GM19193 (cell line): ENCODE results near the gene BBOF1.

Experiments used
- POLR2A ChIP-seq: IDR thresholded peaks from 4 replicates; pipeline ENCODE4 v1.6.1; 2011; ENCODE audit not compliant: insufficient read depth, insufficient read length; ENCODE audit errors: extremely low read depth

The BBOF1 gene

DNA sequence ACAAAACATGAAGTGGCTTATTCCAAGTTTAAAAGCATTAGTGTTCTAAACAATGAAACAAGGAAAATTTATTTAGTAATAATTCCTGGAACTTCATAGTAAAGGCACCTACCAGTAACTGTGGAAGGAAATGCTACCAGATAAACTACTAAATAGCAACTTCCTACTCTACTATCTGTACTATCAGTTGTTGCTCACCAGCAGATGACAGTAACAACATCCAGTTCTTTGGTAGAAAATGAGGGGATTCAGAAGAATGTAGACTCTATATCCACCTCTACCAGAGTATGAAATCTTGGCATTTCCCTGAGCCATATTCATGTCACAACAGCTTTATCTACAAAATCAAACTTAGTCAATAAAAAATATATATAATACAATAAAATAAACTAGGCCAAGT lies 3.2 kb upstream of the BBOF1 start:
- TF ChIP-seq POLR2A, result no peak

DNA sequence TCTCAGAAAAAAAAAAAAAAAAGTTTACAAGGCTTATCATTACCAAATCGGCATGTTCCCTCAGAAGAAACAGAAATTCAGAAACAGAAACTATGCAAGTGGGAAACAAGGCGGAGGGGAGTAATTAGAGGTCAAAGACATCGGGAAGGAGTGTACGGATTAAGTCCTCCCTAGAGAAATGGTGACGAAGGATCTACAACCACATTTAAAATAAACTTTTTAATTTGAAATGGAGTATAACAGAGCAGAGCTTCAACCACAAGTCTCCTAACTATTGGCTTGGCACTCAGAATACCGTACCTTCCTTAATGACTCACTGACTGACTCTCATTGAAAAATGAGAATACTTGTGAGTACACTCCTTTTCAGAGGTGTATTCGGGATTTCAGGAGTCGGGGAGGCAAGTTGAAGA lies 969 bp upstream of the BBOF1 start:
- TF ChIP-seq POLR2A, result no peak

DNA sequence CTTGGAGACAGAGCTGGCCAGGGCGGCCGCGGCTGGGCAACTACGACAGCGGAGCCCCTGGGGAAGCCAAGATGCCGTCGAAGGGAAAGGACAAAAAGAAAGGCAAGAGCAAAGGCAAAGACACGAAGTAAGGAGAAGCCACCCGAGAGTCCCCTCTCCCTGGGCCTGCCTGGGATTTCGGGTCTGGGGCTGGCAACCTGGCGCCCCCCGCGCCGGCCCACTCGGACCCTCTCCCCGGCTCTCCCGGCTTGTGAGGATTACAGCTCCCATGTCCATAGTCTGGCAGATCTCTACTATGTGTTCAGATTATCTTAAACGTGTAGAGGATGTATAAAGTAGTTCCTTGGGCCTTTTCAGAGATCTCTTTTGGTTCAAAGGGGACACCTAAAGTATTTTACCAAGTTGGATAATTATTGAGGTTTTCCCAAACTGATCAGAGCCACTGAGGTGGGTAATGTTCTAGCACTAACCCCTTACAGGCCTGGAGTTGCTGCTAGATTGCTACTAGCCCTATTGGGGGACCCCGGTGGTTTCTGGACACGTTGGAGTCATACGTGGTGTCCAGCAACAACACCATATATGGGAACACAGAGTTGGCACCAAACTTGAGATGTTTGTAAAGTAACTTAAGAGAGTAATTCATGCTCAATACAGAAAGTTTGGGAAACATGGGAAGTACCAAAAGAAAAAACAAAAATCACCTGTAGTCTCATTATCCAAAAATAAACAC lies 424 bp downstream of the BBOF1 start:
- TF ChIP-seq POLR2A, result no peak

DNA sequence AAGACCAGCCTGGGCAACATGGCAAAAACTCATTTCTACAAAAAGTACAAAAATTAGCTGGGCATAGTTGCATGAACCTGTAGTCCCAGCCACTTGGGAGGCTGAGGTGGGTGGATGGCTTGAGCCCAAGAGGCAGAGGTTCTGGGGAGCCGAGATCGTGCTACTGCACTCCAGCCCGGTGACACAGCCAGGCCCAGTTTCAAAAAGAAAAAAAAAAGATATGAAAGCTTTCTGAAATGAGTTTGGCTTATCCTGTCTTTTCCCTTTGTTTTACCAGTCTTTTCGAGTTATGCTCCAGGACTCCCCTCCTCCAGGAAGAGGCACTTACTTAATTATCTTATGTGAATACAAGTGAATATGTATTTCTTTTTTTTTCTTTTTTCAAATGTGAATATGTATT lies 3.2 kb downstream of the BBOF1 start:
- TF ChIP-seq POLR2A, result no peak

DNA sequence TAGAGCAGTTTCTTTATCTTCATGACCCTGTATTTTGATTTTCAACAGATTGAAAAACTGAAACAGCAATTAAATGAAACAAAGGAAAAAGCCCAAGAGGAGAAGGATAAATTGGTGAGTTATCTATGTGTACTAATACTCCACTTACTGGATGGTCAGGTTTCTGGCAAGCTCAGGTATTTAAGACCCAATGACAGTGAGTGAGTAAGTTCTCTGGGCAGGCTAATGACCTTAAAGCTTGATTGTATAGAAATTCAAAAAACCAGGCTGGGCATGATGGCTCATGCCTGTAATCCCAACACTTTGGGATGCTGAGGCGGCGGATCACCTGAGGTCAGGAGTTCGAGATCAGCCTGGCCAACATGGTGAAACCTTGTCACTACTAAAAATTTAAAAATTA lies 10.0 kb downstream of the BBOF1 start:
- TF ChIP-seq POLR2A, result no peak

DNA sequence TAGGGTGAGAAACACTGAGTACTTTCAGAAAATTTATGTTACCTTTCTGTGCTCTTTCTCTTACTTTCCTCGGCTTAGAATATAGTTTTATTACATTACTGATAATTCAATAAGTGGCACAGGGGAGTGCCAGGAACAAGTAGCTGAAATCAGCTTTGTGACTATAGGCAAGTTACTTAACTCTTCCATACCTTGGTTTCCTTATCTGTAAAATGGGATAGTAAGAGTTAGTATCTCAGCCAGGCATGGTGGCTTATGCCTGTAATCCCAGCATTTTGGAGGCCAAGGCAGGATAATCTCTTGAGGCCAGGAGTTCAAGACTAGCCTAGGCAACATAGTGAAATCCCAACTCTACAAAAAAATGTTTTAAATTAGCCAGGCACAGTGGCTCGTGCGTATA lies 15.4 kb downstream of the BBOF1 start:
- TF ChIP-seq POLR2A, result no peak

DNA sequence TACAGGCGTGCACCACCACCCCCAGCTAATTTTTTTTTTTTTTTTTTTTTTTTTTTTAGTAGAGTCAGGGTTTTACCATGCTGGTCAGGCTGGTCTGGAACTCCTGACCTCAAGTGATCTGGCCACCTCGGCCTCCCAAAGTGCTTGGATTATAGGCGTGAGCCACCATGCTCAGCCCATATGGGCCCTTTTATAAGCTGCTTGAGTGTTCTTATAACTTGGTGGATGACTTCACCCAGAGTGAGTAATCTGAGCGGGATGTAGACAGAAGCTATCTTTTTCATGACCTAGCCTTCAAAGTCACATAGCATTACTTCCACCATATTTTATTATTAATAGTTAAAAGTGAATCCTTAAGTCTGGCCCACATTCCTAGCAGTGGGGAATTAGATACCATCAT lies 16.4 kb downstream of the BBOF1 start:
- no peak for TF ChIP-seq POLR2A

DNA sequence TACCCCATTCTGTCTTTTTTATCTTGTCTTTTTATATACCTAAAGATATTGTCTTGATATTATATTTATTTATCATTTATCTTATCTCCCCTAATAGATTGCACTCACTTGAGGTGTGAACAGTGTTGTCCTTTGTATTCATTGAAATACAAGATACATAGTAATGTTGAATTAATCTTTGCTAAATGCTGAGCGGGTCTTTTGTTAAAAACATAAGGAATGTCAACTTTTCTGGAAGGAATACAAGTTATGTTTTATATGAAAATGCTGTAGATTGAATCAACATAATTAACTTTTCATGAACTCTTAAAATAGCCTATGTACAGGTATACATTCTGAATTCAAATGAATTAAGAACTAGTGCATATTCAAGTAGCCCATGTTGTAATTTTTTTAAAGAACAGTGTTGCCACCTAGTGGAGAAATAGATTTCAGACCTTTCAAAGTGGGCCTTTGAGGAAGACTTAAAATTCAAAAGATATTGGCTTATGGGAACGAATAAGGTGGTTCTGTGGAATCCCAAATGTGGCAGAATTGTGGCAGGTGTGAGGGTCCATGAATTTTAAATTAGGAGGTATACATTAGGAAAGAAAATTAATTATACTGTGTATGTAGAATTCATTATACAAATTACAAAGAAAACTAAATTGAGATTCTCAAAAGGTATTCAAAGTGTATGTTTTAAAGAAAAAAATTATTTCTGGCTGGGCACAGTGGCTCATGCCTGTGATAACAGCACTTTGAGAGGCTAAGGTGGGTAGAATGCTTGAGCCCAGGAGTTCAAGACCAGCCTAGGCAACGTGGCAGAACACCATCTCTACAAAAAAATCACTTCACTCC lies 19.1 kb downstream of the BBOF1 start:
- no peak for TF ChIP-seq POLR2A

DNA sequence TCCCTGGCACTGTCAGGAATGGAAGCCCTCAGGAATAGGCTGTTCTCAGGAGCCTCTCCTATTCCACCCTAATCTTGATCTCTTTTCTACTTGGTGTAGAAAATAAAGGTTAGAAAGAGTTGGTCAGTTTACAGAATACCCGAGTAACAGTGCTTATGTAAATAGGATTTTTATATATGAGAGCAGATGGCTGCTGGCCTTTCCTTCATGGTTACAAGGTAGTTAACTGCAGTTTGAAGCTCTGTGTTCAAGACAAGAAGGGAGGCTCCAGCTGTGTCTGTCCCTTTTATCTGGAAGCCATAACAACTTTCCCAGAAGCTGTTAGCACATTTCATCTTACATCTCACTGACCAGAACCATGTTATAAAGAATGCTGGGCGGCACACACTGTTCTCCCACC lies 23.1 kb downstream of the BBOF1 start:
- no peak for TF ChIP-seq POLR2A

DNA sequence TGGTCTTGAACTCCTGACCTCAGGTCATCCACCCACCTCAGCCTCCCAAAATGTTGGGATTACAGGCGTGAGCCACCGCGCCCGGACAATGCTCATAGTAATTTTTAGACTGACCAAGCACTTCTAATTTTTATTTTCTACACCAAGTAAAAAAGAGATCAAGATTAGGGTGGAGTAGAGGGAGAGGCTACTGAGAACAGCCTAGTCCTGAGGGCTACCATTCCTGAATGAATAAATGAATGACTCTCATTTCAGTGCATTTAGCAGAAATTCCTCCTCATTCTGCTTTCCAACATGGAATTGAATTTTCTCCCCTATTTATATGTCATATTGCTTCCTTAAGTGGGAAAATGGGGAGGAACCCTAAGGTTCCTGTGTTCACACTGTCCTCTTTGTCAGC lies 26.4 kb downstream of the BBOF1 start:
- no peak for TF ChIP-seq POLR2A

DNA sequence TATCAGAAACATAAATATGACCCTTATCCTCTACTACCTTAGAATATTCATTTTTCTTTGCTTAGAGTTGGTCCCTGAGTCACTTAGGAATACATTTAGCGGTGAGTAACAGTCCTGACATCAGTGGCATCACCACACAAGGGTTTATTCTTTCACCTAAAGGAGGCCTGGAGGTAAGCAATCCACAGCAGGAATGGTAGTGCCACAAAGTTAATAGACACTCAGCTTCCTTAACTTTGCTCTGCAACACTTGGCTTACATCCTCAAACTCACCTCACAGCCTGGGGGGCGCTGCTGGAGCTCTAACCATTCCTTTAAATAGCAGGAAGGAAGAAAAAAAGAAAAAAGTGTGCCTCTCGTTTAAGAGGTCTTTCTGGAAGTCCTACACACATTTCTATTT lies 29.1 kb downstream of the BBOF1 start:
- no peak for TF ChIP-seq POLR2A

DNA sequence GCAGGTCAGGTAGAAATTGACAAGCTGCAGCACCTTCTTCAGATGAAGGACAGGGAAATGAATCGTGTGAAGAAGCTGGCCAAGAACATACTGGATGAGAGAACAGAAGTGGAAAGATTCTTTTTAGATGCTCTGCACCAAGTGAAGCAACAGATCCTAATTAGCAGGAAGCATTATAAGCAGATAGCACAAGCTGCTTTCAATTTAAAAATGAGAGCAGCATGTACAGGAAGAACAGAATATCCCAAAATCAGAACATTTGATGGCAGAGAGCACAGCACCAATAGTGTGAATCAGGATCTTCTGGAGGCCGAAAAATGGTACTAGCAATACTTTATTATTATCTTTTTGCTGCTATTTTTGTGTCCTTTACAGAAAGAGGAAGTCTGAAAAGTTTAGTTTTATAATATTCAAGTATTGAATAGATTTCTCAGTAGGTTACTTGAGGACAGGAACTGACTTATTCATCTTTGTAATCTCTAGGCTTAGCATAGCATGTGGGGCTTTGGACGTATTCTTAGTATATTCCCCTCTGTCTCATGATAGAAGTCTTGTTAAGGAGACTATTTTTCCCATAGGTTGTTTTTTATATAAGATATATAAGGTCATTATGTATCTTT lies 30.8 kb downstream of the BBOF1 start:
- no peak for TF ChIP-seq POLR2A

DNA sequence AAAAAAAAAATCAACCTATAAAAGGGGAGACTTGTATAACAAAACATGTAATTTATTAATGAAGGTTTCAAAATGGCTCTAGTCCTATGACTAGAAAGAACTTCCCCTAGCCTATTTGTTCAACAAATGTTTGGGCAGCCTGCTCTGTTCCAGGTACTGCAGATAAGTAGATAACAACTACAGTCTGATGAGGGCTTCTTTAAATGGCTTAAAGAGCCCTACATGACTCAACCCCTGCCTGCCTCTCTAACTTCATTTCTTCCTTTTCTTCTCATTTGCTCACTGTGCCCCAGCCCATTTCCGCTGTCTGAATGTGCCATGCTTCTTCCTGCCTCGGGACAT lies 43.6 kb downstream of the BBOF1 start:
- no peak for TF ChIP-seq POLR2A

DNA sequence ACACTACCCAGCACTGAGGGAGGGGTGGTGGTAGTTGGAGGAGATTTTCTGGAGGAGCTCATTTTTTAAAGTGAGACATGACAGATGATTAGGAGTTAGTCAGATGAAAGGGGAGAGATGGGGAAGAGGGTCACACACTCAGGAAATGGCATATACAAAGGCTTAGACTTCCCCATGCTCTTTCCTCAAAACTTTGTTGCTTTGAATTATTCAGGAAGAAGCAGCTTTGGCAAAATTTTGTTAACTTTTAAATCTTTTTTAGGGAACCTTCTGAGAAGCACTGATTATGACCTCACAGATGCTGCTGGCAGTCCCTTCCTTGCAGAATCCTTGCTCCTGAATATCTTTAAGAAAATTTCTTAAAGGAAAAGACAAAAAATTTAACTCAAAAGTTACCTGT lies 45.3 kb downstream of the BBOF1 start:
- TF ChIP-seq POLR2A, result no peak

DNA sequence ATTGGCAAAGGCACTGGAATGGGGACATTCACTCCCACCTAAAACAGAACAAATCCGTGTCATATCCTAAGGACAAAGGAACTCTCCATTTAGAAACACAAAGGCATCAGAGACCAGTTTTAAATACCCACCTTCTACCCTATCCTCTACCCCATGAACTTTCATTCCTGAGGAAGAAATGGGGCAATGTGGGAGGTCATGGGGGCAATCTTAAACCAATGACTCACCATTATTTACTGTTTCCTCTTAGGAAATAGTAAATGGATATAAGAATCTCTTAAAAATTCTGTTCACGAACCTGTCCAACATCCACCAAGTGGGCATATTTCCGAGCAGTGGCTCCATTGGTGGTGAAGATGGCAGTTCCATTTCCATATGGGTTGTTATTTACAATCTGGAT lies 45.7 kb downstream of the BBOF1 start:
- TF ChIP-seq POLR2A, result no peak

DNA sequence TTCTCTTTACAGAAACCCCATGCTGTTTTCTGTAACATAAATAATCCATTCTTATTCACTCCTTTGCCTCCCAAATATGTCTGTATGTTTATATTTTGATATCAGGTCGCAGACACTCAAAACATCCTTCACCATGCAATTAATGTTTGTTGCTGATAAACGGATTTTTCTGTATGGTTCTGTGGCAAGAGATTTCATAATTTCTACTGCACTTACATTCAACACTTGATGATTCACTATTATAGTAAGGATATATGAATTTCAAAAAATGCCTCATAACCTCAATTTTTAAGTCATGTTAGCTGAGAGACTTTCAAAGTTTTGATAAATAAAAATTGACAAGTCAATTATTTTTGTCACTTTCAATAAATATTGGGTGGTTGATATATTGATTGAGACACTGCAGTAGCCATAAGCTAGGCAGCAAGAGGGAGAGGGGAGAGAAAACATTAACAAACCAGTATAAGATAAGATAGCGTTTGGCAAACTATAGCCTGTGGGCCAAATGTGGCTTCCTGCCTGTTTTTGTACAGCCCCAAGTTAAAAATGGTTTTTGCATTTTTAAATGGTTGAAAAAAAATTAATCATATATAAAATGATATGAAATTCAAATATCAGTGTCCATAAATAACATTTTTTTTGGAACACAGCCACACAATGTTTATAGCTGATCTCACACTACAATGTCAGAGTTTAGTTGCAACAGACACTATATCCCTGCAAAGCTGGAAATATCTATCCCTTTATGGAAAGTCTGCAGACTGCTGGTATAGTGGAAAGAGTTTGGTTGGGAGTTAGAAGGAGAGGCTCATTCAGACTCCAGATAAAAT lies 46.8 kb downstream of the BBOF1 start:
- TF ChIP-seq POLR2A, result no peak

DNA sequence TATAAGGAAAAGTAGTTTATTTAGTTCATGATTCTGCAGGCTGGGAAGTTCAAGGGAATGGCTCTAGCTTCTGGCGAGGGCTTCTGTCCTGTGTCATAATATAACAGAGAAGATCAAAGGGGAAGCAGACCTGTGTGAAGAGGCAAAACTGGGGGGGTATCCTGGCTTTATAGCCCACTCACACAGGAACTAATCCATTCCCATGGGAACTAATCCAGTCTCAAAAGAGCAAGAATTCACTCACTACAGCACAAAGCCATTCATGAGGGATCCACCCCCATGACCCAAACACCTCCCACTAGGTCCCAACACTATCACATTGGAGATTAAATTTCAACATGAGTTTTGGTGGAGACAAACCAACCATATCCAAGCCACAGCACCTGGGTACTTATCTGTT lies 58.3 kb downstream of the BBOF1 start:
- TF ChIP-seq POLR2A, result no peak
